ENCODE data around the gene DRD2.

DRD2 gene

GRCh38 chr11:113454455-113454854, 20.7 kb downstream of the DRD2 start:
- no peaks in the 10 kb centered on the region for H3K36me3 ChIP-seq (ENCODE audit: low read length)
- H3K79me2 ChIP-seq (ENCODE audit: insufficient read depth, low read length): no peaks in the 10 kb centered on the region
- no peaks in the 10 kb centered on the region for H3K9me2 ChIP-seq (replicated peaks; ENCODE audit: insufficient read depth, low read length)
- H4K20me1 ChIP-seq (ENCODE audit: low read depth, low read length): no peaks in the 10 kb centered on the region
- no peaks in the 10 kb centered on the region for H3K27me3 ChIP-seq (ENCODE audit: low read length)
- TF ChIP-seq EZH2phosphoT487 (conservative IDR thresholded peaks at IDR 0.05; ENCODE audit: low read length) (no peak), CTCF (IDR thresholded peaks at IDR 0.05; ENCODE audit: insufficient read depth, low read length, poor library complexity, severe bottlenecking) (no peak)
- H3F3A ChIP-seq (ENCODE audit: insufficient read depth): no peaks in the 10 kb centered on the region
- no peak overlapping the region for H3K27ac ChIP-seq (ENCODE audit: low read depth, low read length)
- H3K9me3 ChIP-seq (ENCODE audit: insufficient read depth, low read length): no peaks in the 10 kb centered on the region
- H2AFZ ChIP-seq (ENCODE audit: low read depth, low read length, severe bottlenecking): no peak overlapping the region
- H3K9ac ChIP-seq (ENCODE audit: low read length): no peak overlapping the region
- H3K4me2 ChIP-seq (ENCODE audit: low read depth, low read length, poor library complexity, severe bottlenecking): no peak overlapping the region
- H3K4me3 ChIP-seq (ENCODE audit: insufficient read depth, low read length, poor library complexity, severe bottlenecking): no peak overlapping the region

- Histone ChIP-seq H3K27me3 (ENCODE audit: low read length) (no peaks in the 10 kb centered on the region), H3F3A (ENCODE audit: insufficient read depth) (no peaks in the 10 kb centered on the region), H3K4me2 (ENCODE audit: low read depth, low read length, poor library complexity, severe bottlenecking) (no peak overlapping the region), H3K36me3 (ENCODE audit: low read length) (no peaks in the 10 kb centered on the region), H3K79me2 (ENCODE audit: insufficient read depth, low read length) (no peaks in the 10 kb centered on the region), H3K4me3 (ENCODE audit: insufficient read depth, low read length, poor library complexity, severe bottlenecking) (no peak overlapping the region), H3K27ac (ENCODE audit: low read depth, low read length) (no peak overlapping the region), H2AFZ (ENCODE audit: low read depth, low read length, severe bottlenecking) (no peak overlapping the region), H4K20me1 (ENCODE audit: low read depth, low read length) (no peaks in the 10 kb centered on the region), H3K9me2 (replicated peaks; ENCODE audit: insufficient read depth, low read length) (no peaks in the 10 kb centered on the region), H3K9ac (ENCODE audit: low read length) (no peak overlapping the region), H3K9me3 (ENCODE audit: insufficient read depth, low read length) (no peaks in the 10 kb centered on the region)
- TF ChIP-seq CTCF (IDR thresholded peaks at IDR 0.05; ENCODE audit: insufficient read depth, low read length, poor library complexity, severe bottlenecking) (no peak), EZH2phosphoT487 (conservative IDR thresholded peaks at IDR 0.05; ENCODE audit: low read length) (no peak)
These were observed 25.5 kb downstream of the DRD2 start for GRCh38 chr11:113449743-113450142.

- H3K4me2 ChIP-seq (ENCODE audit: low read depth, low read length, poor library complexity, severe bottlenecking): no peak overlapping the region
These were observed 26.9 kb downstream of the DRD2 start for GRCh38 chr11:113448316-113448677.

More at GRCh38 chr11:113448316-113448677, 26.9 kb downstream of the DRD2 start:
- TF ChIP-seq CTCF (IDR thresholded peaks at IDR 0.05; ENCODE audit: insufficient read depth, low read length, poor library complexity, severe bottlenecking): no peak
- no peak for TF ChIP-seq EZH2phosphoT487 (conservative IDR thresholded peaks at IDR 0.05; ENCODE audit: low read length)
- H4K20me1 ChIP-seq (ENCODE audit: low read depth, low read length): no peaks in the 10 kb centered on the region
- H3K9ac ChIP-seq (ENCODE audit: low read length): no peak overlapping the region
- H3K79me2 ChIP-seq (ENCODE audit: insufficient read depth, low read length): no peaks in the 10 kb centered on the region
- H3K27ac ChIP-seq (ENCODE audit: low read depth, low read length): no peak overlapping the region
- H3F3A ChIP-seq (ENCODE audit: insufficient read depth): no peaks in the 10 kb centered on the region
- H2AFZ ChIP-seq (ENCODE audit: low read depth, low read length, severe bottlenecking): no peak overlapping the region
- H3K4me3 ChIP-seq (ENCODE audit: insufficient read depth, low read length, poor library complexity, severe bottlenecking): no peak overlapping the region
- no peaks in the 10 kb centered on the region for H3K9me3 ChIP-seq (ENCODE audit: insufficient read depth, low read length)
- no peaks in the 10 kb centered on the region for H3K9me2 ChIP-seq (replicated peaks; ENCODE audit: insufficient read depth, low read length)
- no peaks in the 10 kb centered on the region for H3K27me3 ChIP-seq (ENCODE audit: low read length)
- H3K36me3 ChIP-seq (ENCODE audit: low read length): no peaks in the 10 kb centered on the region
